NCI-H446 (cell line): ENCODE data around the gene TMPRSS11D.

Source experiments
- DNase-seq, 2 experiments: peaks; one replicate each; lab custom pipeline; 2025; lab: John Stamatoyannopoulos, UW

Gene TMPRSS11D

GRCh38 chr4:67886281-67886680, 2.5 kb upstream of the TMPRSS11D start:
- no peak for DNase-seq

- no peak for DNase-seq
Measured at GRCh38 chr4:67885762-67886161, 2.0 kb upstream of the TMPRSS11D start.

- DNase-seq: no peak
Measured at GRCh38 chr4:67884701-67885100, 899 bp upstream of the TMPRSS11D start.

- no peak for DNase-seq
Measured at GRCh38 chr4:67883458-67883857, 344 bp downstream of the TMPRSS11D start.

GRCh38 chr4:67880866-67881610, 2.8 kb downstream of the TMPRSS11D start:
- DNase-seq: peak; percentile 5 to 36

GRCh38 chr4:67879486-67879885, 4.3 kb downstream of the TMPRSS11D start:
- no peak for DNase-seq

GRCh38 chr4:67877086-67877485, 6.7 kb downstream of the TMPRSS11D start:
- DNase-seq: no peak

- no peak for DNase-seq
Measured at GRCh38 chr4:67874986-67875385, 8.8 kb downstream of the TMPRSS11D start.

GRCh38 chr4:67873116-67873515, 10.7 kb downstream of the TMPRSS11D start:
- DNase-seq: no peak

- DNase-seq: peak in 1 of 2 experiments; percentile 51
Measured at GRCh38 chr4:67871867-67872266, 11.9 kb downstream of the TMPRSS11D start.

GRCh38 chr4:67869580-67870190, 14.1 kb downstream of the TMPRSS11D start:
- no peak for DNase-seq

- DNase-seq: no peak
Measured at GRCh38 chr4:67861513-67861912, 22.3 kb downstream of the TMPRSS11D start.

GRCh38 chr4:67853336-67853735, 30.5 kb downstream of the TMPRSS11D start:
- DNase-seq: no peak

GRCh38 chr4:67820903-67821302, 62.9 kb downstream of the TMPRSS11D start:
- DNase-seq: no peak

GRCh38 chr4:67810011-67810410, 73.8 kb downstream of the TMPRSS11D start:
- DNase-seq: no peak

- no peak for DNase-seq
Measured at GRCh38 chr4:67809502-67809901, 74.3 kb downstream of the TMPRSS11D start.

- no peak for DNase-seq
Measured at GRCh38 chr4:67796810-67797209, 87.0 kb downstream of the TMPRSS11D start.

GRCh38 chr4:67790721-67791120, 93.1 kb downstream of the TMPRSS11D start:
- DNase-seq: no peak

- DNase-seq: no peak
Measured at GRCh38 chr4:67787311-67787710, 96.5 kb downstream of the TMPRSS11D start.

GRCh38 chr4:67785528-67785927, 98.3 kb downstream of the TMPRSS11D start:
- no peak for DNase-seq

- no peak for DNase-seq
Measured at GRCh38 chr4:67779631-67780030, 104.2 kb downstream of the TMPRSS11D start.

GRCh38 chr4:67776746-67777145, 107.1 kb downstream of the TMPRSS11D start:
- no peak for DNase-seq
